Loucy (cell line): ENCODE measurements around the gene RUFY3.

Source experiments
- H2AFZ ChIP-seq: fragments of 200-600 bp; sonication (generic); 2 replicates; pipeline ENCODE4 v1.6.0; 2016; ENCODE audit warnings: antibody characterized with exemption, mild to moderate bottlenecking, low read length, moderate library complexity
- H3F3A ChIP-seq: fragments of 200-600 bp; 2 replicates; pipeline ENCODE4 v1.6.0; 2016; ENCODE audit warnings: antibody characterized with exemption, low read depth, mild to moderate bottlenecking
- H3K27me3 ChIP-seq: fragments of 200-600 bp; sonication (generic); 2 replicates; pipeline ENCODE4 v1.6.1; 2014; ENCODE audit warnings: low read length, mild to moderate bottlenecking; ENCODE audit not compliant: insufficient read depth, poor library complexity, severe bottlenecking
- H3K36me3 ChIP-seq: fragments of 200-600 bp; sonication (generic); 2 replicates; pipeline ENCODE4 v1.6.1; 2016; ENCODE audit warnings: low read length; ENCODE audit not compliant: insufficient read depth
- H3K4me1 ChIP-seq: fragments of 200-600 bp; sonication (generic); 2 replicates; pipeline ENCODE4 v1.5.1; 2014; ENCODE audit warnings: low read length, mild to moderate bottlenecking; ENCODE audit not compliant: insufficient read depth, poor library complexity, severe bottlenecking
- H3K4me2 ChIP-seq: fragments of 200-600 bp; sonication (generic); 2 replicates; pipeline ENCODE4 v1.6.0; 2014; ENCODE audit warnings: antibody characterized with exemption, low read length, low read depth, mild to moderate bottlenecking; ENCODE audit not compliant: poor library complexity, severe bottlenecking
- H3K4me3 ChIP-seq: fragments of 200-600 bp; sonication (generic); 2 replicates; pipeline ENCODE4 v1.5.1; 2014; ENCODE audit warnings: low read length, mild to moderate bottlenecking, mixed read lengths; ENCODE audit not compliant: poor library complexity, severe bottlenecking
- H3K79me2 ChIP-seq: fragments of 200-600 bp; sonication (generic); 2 replicates; pipeline ENCODE4 v1.6.1; 2014; ENCODE audit warnings: low read length; ENCODE audit not compliant: insufficient read depth
- H3K9ac ChIP-seq: fragments of 200-600 bp; sonication (generic); 2 replicates; pipeline ENCODE4 v1.6.0; 2014; ENCODE audit warnings: mild to moderate bottlenecking, low read depth, low read length, moderate library complexity; ENCODE audit not compliant: poor library complexity, severe bottlenecking
- H3K9me2 ChIP-seq: fragments of 200-600 bp; sonication (generic); replicated peaks from 2 replicates; pipeline ENCODE4 v1.6.1; 2016; ENCODE audit warnings: low read depth, low read length, mixed read lengths
- H3K9me3 ChIP-seq: fragments of 200-600 bp; sonication (generic); 2 replicates; pipeline ENCODE4 v1.6.1; 2014; ENCODE audit warnings: mild to moderate bottlenecking, antibody characterized with exemption, low read length, low read depth; ENCODE audit not compliant: insufficient read depth
- H4K20me1 ChIP-seq: fragments of 200-600 bp; sonication (generic); 2 replicates; pipeline ENCODE4 v1.6.0; 2014; ENCODE audit warnings: antibody characterized with exemption, low read length, mild to moderate bottlenecking; ENCODE audit not compliant: insufficient read depth, poor library complexity, severe bottlenecking
- EZH2phosphoT487 ChIP-seq: fragments of 200-600 bp; IDR thresholded peaks from 2 replicates; pipeline ENCODE4 v1.6.1; 2018; ENCODE audit warnings: antibody characterized with exemption, mild to moderate bottlenecking, moderate library complexity, borderline replicate concordance
- TF ChIP-seq, protein P1 (sequence below): fragments of 200-600 bp; sonication (generic); conservative IDR thresholded peaks from 2 replicates; pipeline ENCODE4 v1.5.1; 2014; ENCODE audit warnings: mild to moderate bottlenecking, antibody characterized with exemption, low read length

RUFY3 gene

DNA sequence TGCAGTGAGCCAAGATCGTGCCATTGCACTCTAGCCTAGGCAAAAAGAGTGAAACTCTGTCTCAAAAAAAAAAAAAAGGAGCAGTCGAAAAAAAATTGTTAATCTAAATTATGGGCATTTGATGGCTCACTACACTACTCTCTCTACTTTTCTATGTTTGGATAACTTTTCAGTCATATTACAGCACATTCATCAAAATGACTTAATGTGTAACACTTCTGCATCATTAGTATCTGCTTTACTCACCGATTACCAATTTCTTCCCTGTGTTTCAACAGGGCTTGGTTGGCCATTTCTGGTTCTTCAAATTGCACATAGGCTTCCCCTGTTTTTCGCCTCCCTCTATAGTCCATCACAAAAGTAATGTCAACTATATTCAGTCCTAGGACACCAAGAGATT, 109.5 kb downstream of the RUFY3 start:
- peaks cover 67% of the 10 kb centered on the region for H3K79me2 ChIP-seq
- H3K9ac ChIP-seq = no peak overlapping the region
- H3K9me2 ChIP-seq = no peaks in the 10 kb centered on the region
- H3K4me1 ChIP-seq = peaks cover 16% of the 10 kb centered on the region
- no peaks in the 10 kb centered on the region for H3K27me3 ChIP-seq
- peaks cover 52% of the 10 kb centered on the region for H4K20me1 ChIP-seq
- H3F3A ChIP-seq = no peaks in the 10 kb centered on the region
- H3K9me3 ChIP-seq = no peaks in the 10 kb centered on the region
- no peak overlapping the region for H2AFZ ChIP-seq
- no peak overlapping the region for H3K4me2 ChIP-seq
- TF ChIP-seq EZH2phosphoT487 = no peak
- TF ChIP-seq, protein P1, sequence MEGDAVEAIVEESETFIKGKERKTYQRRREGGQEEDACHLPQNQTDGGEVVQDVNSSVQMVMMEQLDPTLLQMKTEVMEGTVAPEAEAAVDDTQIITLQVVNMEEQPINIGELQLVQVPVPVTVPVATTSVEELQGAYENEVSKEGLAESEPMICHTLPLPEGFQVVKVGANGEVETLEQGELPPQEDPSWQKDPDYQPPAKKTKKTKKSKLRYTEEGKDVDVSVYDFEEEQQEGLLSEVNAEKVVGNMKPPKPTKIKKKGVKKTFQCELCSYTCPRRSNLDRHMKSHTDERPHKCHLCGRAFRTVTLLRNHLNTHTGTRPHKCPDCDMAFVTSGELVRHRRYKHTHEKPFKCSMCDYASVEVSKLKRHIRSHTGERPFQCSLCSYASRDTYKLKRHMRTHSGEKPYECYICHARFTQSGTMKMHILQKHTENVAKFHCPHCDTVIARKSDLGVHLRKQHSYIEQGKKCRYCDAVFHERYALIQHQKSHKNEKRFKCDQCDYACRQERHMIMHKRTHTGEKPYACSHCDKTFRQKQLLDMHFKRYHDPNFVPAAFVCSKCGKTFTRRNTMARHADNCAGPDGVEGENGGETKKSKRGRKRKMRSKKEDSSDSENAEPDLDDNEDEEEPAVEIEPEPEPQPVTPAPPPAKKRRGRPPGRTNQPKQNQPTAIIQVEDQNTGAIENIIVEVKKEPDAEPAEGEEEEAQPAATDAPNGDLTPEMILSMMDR = no peak
- no peak overlapping the region for H3K4me3 ChIP-seq
- H3K36me3 ChIP-seq = peaks cover 74% of the 10 kb centered on the region

DNA sequence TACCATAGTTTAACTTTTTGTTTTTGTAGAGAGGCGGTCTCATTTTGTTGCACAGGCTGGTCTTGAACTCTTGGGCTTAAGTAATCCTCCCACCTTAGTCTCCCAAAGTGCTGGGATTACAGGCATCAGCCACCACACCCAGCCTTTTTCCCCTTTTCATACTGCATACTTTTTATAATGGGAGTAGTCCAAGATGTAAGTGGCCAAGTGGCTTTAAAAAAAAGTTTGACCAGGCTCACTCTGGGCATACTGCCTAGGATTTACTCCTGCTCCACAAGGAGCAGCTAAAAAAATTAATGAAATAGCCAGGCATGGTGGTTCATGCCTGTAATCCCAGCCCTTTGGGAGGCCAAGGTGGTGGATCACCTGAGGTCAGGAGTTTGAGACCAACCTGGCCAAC, 111.9 kb downstream of the RUFY3 start:
- H3K4me3 ChIP-seq = peak overlapping the region; percentile 3
- no peaks in the 10 kb centered on the region for H3K27me3 ChIP-seq
- peak overlapping the region; percentile 53 for H3K4me2 ChIP-seq
- H3K9ac ChIP-seq = no peak overlapping the region
- peaks cover 53% of the 10 kb centered on the region for H3K36me3 ChIP-seq
- no peaks in the 10 kb centered on the region for H3K9me2 ChIP-seq
- H3F3A ChIP-seq = no peaks in the 10 kb centered on the region
- H3K79me2 ChIP-seq = peaks cover 84% of the 10 kb centered on the region
- H3K9me3 ChIP-seq = no peaks in the 10 kb centered on the region
- H4K20me1 ChIP-seq = peaks cover 66% of the 10 kb centered on the region
- no peak for TF ChIP-seq EZH2phosphoT487
- TF ChIP-seq, protein P1 = no peak
- no peak overlapping the region for H2AFZ ChIP-seq
- H3K4me1 ChIP-seq = peaks cover 27% of the 10 kb centered on the region

DNA sequence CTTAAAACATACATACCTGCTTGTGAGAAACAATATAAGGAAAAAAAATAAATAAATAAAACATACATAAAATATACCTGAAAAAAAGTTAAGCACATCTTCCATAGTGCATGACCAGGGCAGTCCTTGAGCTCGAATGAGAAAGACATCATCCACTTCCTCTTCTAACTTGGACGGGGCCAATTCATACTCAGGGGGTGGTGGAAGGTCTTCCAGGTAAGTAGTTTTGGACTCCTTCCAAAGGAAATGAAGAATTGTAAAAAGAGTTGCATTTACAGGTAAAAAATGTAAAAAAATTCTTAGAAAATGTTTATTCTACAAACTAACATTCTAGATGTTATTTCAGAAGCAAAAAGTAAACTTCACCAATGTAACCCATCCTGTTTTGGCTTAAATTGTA, 114.3 kb downstream of the RUFY3 start:
- H3K4me3 ChIP-seq = peak overlapping the region; percentile 100
- peaks cover 69% of the 10 kb centered on the region for H4K20me1 ChIP-seq
- H3F3A ChIP-seq = no peaks in the 10 kb centered on the region
- no peaks in the 10 kb centered on the region for H3K9me3 ChIP-seq
- H3K4me2 ChIP-seq = peak overlapping the region; percentile 100
- TF ChIP-seq EZH2phosphoT487 = no peak
- TF ChIP-seq, protein P1 = no peak
- H3K79me2 ChIP-seq = peaks cover 84% of the 10 kb centered on the region
- H3K4me1 ChIP-seq = peaks cover 27% of the 10 kb centered on the region
- H2AFZ ChIP-seq = no peak overlapping the region
- peaks cover 31% of the 10 kb centered on the region for H3K36me3 ChIP-seq
- peak overlapping the region; percentile 85 for H3K9ac ChIP-seq
- no peaks in the 10 kb centered on the region for H3K9me2 ChIP-seq
- H3K27me3 ChIP-seq = peaks cover 5% of the 10 kb centered on the region
